Right atrium auricular region (tissue), 2 donors: ENCODE measurements around the gene TNIP2. TPM values are rescaled to one million over a fixed set of nuclear protein-coding genes. Genes with fewer than 3 reads are reported as not detected.

Source experiments
- DNase-seq: peaks from one replicate; pipeline ENCODE4 v3.0.0-alpha.2; 2019; ENCODE audit warnings: low spot score
- H3K27ac ChIP-seq, 2 donors: fragments of 200-600 bp; sonication (generic); 1 replicate in 1 of 2; 2 replicates in 1 of 2; pipeline ENCODE4 v1.5.1; 2016 to 2019
- H3K27me3 ChIP-seq, 2 donors: fragments of 200-600 bp; sonication (generic); one replicate each; pipeline versions ENCODE4 v1.5.1 to v1.6.0; 2017 to 2019
- H3K36me3 ChIP-seq: fragments of 200-600 bp; sonication (generic); one replicate; pipeline ENCODE4 v1.5.1; 2016
- H3K4me1 ChIP-seq, 2 donors: fragments of 200-600 bp; sonication (generic); one replicate each; pipeline versions ENCODE4 v1.5.1 to v1.6.0; 2017 to 2019
- H3K4me3 ChIP-seq, 2 donors: fragments of 200-600 bp; sonication (generic); 1 replicate in 1 of 2; 2 replicates in 1 of 2; pipeline ENCODE4 v1.5.1; 2017 to 2019; ENCODE audit warnings: mild to moderate bottlenecking in 1 of 2, moderate library complexity in 1 of 2
- H3K9me3 ChIP-seq, 2 donors: fragments of 200-600 bp; sonication (generic); one replicate each; pipeline ENCODE4 v1.5.1; 2019
- total RNA-seq, 2 donors: library from RNA; depleted of rRNA; stranded (reverse); fragments of >200 nt; gene quantifications; one replicate each; pipeline ENCODE4 v1.1.0, GENCODE V29; 2016
- TF ChIP-seq, protein P1 (sequence below), 2 donors: fragments of 200-600 bp; sonication (generic); IDR thresholded peaks; one replicate each; pipeline ENCODE4 v1.5.1; 2019; ENCODE audit warnings: antibody characterized with exemption in 2 of 2

The TNIP2 gene
- total RNA-seq, 2 donors from 2014 or later, result 28.0 to 45.8 TPM

DNA sequence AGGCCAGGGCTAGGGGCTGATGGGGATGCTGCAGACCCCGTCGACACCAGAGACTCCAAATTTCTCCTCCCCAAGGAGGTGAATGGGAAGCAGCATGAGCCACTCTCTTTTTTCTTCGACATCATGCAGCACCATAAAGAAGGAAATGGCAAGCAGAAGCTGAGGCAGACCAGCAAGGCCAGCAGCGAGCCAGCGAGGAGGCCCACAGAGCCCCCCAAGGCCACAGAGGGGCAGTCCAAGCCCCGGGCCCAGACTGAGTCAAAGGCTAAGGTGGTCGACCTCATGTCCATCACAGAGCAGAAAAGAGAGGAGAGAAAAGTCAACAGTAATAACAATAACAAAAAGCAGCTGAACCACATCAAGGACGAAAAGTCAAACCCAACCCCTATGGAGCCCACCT, 56.1 kb downstream of the TNIP2 start:
- TF ChIP-seq, protein P1, sequence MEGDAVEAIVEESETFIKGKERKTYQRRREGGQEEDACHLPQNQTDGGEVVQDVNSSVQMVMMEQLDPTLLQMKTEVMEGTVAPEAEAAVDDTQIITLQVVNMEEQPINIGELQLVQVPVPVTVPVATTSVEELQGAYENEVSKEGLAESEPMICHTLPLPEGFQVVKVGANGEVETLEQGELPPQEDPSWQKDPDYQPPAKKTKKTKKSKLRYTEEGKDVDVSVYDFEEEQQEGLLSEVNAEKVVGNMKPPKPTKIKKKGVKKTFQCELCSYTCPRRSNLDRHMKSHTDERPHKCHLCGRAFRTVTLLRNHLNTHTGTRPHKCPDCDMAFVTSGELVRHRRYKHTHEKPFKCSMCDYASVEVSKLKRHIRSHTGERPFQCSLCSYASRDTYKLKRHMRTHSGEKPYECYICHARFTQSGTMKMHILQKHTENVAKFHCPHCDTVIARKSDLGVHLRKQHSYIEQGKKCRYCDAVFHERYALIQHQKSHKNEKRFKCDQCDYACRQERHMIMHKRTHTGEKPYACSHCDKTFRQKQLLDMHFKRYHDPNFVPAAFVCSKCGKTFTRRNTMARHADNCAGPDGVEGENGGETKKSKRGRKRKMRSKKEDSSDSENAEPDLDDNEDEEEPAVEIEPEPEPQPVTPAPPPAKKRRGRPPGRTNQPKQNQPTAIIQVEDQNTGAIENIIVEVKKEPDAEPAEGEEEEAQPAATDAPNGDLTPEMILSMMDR (IDR thresholded peaks at IDR 0.05), result no peak
- Histone ChIP-seq H3K36me3 (peaks cover 93% of the 10 kb centered on the region), H3K9me3 (no peaks in the 10 kb centered on the region), H3K4me1 (no peaks in the 10 kb centered on the region), H3K27ac (no peak overlapping the region), H3K27me3 (no peaks in the 10 kb centered on the region), H3K4me3 (no peak overlapping the region)
- no peak for DNase-seq

DNA sequence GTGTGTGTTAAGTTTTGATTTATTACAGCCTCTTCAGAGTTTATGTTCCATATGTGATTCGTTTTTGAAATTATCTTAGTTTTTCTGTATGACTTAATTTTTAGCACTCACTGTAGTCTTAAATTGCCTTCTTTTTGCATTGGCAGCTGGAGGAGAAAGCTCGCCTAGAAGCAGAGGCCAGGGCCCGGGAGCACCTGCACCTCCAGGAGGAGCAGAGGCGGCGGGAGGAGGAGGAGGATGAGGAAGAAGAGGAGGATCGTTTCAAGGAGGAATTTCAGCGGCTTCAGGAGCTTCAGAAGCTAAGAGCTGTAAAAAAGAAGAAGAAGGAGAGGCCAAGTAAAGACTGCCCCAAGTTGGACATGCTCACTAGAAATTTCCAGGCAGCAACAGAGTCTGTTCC, 56.6 kb downstream of the TNIP2 start:
- H3K4me3 ChIP-seq, result no peak overlapping the region
- peaks cover 94% of the 10 kb centered on the region for H3K36me3 ChIP-seq
- no peaks in the 10 kb centered on the region for H3K27me3 ChIP-seq
- H3K4me1 ChIP-seq, result no peaks in the 10 kb centered on the region
- no peaks in the 10 kb centered on the region for H3K9me3 ChIP-seq
- DNase-seq, result no peak
- TF ChIP-seq, protein P1 (IDR thresholded peaks at IDR 0.05), result no peak
- no peak overlapping the region for H3K27ac ChIP-seq

DNA sequence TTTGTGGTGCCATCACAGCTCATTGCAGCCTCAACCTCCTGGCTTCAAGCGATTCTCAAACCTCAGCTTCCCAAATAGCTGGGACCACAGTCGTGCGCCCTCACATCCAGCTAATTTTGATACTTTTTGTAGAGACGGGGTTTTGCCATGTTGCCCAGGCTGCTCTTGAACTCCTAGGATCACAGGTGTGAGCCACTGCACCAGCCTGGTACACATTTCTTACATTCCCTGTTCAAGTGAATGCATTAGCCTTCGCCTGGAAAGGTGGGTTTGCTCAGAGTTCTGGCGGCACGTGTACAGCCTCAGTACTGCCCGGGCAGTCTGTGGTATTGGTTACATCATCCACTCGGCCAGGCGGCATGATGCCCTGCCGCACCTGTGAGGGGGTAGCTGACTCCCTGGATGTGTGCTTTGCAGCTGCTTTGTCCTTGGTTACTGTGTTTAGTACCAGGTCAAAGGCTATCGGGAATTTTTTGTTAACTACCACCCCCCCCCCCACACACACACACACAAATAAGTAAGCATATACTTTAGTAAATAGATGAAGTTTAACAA, 57.1 kb downstream of the TNIP2 start:
- H3K27me3 ChIP-seq, result no peaks in the 10 kb centered on the region
- no peaks in the 10 kb centered on the region for H3K4me1 ChIP-seq
- H3K27ac ChIP-seq, result no peak overlapping the region
- TF ChIP-seq, protein P1 (IDR thresholded peaks at IDR 0.05), result no peak
- H3K4me3 ChIP-seq, result no peak overlapping the region
- DNase-seq, result no peak
- peaks cover 94% of the 10 kb centered on the region for H3K36me3 ChIP-seq
- no peaks in the 10 kb centered on the region for H3K9me3 ChIP-seq

DNA sequence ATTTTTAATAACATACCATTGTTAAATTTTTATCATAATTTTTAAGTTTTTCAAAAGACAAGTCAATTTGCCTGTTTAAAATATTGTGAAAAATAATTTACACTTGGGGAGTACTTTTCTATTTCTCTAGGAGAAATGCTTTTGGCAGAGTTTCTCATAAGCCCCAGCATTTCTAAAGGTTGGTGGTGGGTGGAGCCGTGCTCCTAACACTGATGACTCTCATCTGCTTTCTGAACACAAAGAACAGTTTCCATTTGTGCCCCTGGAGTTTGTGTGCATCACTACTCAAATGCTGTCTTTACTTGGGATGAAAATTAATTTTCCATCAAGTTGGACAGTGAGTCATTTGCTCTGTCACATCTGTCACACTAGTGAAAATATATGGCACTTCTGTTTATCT, 57.6 kb downstream of the TNIP2 start:
- Histone ChIP-seq H3K27me3 (no peaks in the 10 kb centered on the region), H3K36me3 (peaks cover 94% of the 10 kb centered on the region)

DNA sequence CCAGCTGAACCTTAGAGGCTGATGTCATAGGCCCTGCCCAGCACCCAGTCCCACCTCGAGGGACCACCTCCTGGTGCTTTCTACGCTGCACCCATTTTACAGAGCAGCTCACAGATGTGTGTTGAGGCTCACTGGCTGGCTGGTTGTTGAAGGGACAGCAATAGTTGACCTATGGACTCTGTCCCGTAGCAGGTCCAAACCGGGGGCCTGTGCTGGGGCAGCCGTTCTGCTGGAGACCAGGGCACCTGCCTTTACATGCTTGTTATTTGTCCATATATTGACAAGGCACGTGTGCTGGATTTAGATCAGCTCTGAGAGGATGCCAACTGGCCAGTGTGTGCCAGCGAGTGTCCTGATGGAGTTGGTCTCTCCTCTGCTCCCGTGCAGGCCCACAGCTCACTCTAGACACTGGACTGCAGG, 58.1 kb downstream of the TNIP2 start:
- Histone ChIP-seq H3K27ac (no peak overlapping the region), H3K4me1 (no peaks in the 10 kb centered on the region), H3K4me3 (no peak overlapping the region), H3K36me3 (peaks cover 94% of the 10 kb centered on the region), H3K9me3 (no peaks in the 10 kb centered on the region), H3K27me3 (no peaks in the 10 kb centered on the region)
- TF ChIP-seq, protein P1 (IDR thresholded peaks at IDR 0.05), result no peak
- no peak for DNase-seq

More for the DNA sequence above, 57.6 kb downstream of the TNIP2 start:
- Histone ChIP-seq H3K27ac (no peak overlapping the region), H3K9me3 (no peaks in the 10 kb centered on the region), H3K4me3 (no peak overlapping the region), H3K4me1 (no peaks in the 10 kb centered on the region)
- TF ChIP-seq, protein P1 (IDR thresholded peaks at IDR 0.05), result no peak
- DNase-seq, result no peak

DNA sequence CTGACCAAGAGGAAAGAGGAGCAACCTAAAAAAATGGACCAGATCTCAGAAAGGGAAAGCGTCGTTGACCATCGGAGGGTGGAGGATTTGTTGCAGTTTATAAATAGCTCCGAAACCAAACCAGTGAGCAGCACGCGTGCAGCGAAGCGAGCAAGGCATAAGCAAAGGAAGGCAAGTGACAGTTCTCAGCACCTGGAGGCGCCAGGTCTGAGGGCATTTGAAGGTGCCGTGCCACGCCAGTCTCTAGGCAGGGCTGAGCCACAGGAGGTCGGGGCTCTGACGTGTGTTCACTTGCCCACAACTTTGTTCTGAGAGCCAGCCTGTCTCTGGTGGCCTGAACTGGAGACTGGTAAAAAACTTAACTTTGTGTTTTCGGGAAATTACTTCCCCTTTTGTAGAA, 59.7 kb downstream of the TNIP2 start:
- H3K36me3 ChIP-seq, result peaks cover 94% of the 10 kb centered on the region
- no peaks in the 10 kb centered on the region for H3K9me3 ChIP-seq
- H3K27me3 ChIP-seq, result no peaks in the 10 kb centered on the region
- H3K27ac ChIP-seq, result no peak overlapping the region
- DNase-seq, result no peak
- H3K4me1 ChIP-seq, result no peaks in the 10 kb centered on the region
- TF ChIP-seq, protein P1 (IDR thresholded peaks at IDR 0.05), result no peak
- H3K4me3 ChIP-seq, result no peak overlapping the region
